ENCODE data around the gene NDFIP2. TPM values are rescaled to one million over a fixed set of nuclear protein-coding genes. Genes with fewer than 3 reads are reported as not detected.
A peak's percentile ranks its signal among the peaks of the same experiment; 100 is the strongest.

NDFIP2 gene
- total and polyA plus RNA-seq, 2 donors (not counting 3 experiments of a cell fraction or from before 2014, with no cell fraction given) = 7.9 to 18.5 TPM

- H3K4me3 ChIP-seq (replicated peaks in 1 of 3; ENCODE audit: insufficient read depth in 1 of 3, low read depth in 1 of 3, low read length in 3 of 3) = no peak overlapping the region
- no peak overlapping the region for H3K27ac ChIP-seq (ENCODE audit: insufficient read depth, low read depth, low read length)
- TF ChIP-seq POLR2AphosphoS5 (IDR thresholded peaks at IDR 0.05; ENCODE audit: insufficient read depth, low read depth, low read length) (no peak), FOS (IDR thresholded peaks at IDR 0.05; ENCODE audit: borderline replicate concordance, insufficient read depth, low read length) (no peak), EZH2 (IDR thresholded peaks at IDR 0.05; ENCODE audit: borderline replicate concordance, low read depth, low read length, severe bottlenecking) (no peak)
- TF ChIP-seq, protein P1, sequence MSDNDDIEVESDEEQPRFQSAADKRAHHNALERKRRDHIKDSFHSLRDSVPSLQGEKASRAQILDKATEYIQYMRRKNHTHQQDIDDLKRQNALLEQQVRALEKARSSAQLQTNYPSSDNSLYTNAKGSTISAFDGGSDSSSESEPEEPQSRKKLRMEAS (IDR thresholded peaks at IDR 0.05; ENCODE audit: insufficient read depth, insufficient read length) = no peak
- no TSS peak for BruUV-seq (replicated peaks)
- no peaks in the 10 kb centered on the region for H3K9me3 ChIP-seq (replicated peaks; ENCODE audit: control insufficient read depth, insufficient read depth, low read length)
- H3K9ac ChIP-seq (replicated peaks; ENCODE audit: extremely low read depth, insufficient read depth, low read length) = no peak overlapping the region
- no peaks in the 10 kb centered on the region for H4K20me1 ChIP-seq (replicated peaks; ENCODE audit: control insufficient read depth, extremely low read depth, insufficient read depth, low read length)
- no peak for FAIRE-seq
- POLR2A ChIA-PET = no interaction called here
- H3K4me1 ChIP-seq (ENCODE audit: control insufficient read depth, extremely low read depth, insufficient read depth, low read length) = no peaks in the 10 kb centered on the region
- no peak overlapping the region for H2AFZ ChIP-seq (ENCODE audit: low read depth, low read length)
- dilution Hi-C loops (cut with MboI; ENCODE audit: extremely low pct_ligation_motif_present, low sequenced_read_pairs) = no loop called here
- no peaks in the 10 kb centered on the region for H3K79me2 ChIP-seq (ENCODE audit: control insufficient read depth, insufficient read depth, low read length)
- intact Hi-C loops (cut with micrococcal nuclease) = no loop called here
- DNase-seq (ENCODE audit: low read depth, low spot score) = no peak
- H3K4me2 ChIP-seq (ENCODE audit: insufficient read depth, low read length) = no peak overlapping the region
- H3K27me3 ChIP-seq (ENCODE audit: control insufficient read depth in 2 of 2, insufficient read depth in 2 of 2, low read length in 2 of 2) = no peaks in the 10 kb centered on the region
- H3K36me3 ChIP-seq (ENCODE audit: control insufficient read depth in 2 of 2, extremely low read depth in 1 of 2, insufficient read depth in 2 of 2, low read length in 2 of 2) = no peaks in the 10 kb centered on the region
- CTCF ChIA-PET = no interaction called here
- H3K9me1 ChIP-seq (replicated peaks; ENCODE audit: control insufficient read depth, extremely low read depth, insufficient read depth, low read length) = no peaks in the 10 kb centered on the region
Measured at GRCh38 chr13:79602936-79603335, 122.0 kb downstream of the NDFIP2 start.

- H3K9ac ChIP-seq (replicated peaks; ENCODE audit: extremely low read depth, insufficient read depth, low read length) = no peak overlapping the region
- H3K36me3 ChIP-seq (ENCODE audit: control insufficient read depth in 2 of 2, extremely low read depth in 1 of 2, insufficient read depth in 2 of 2, low read length in 2 of 2) = no peaks in the 10 kb centered on the region
- dilution Hi-C loops (cut with MboI; ENCODE audit: extremely low pct_ligation_motif_present, low sequenced_read_pairs) (no loop called here), intact Hi-C loops (cut with micrococcal nuclease) (no loop called here)
- TF ChIP-seq JUN (IDR thresholded peaks at IDR 0.05; ENCODE audit: borderline replicate concordance, insufficient read depth, insufficient read length, low read depth) = no peak
- TF ChIP-seq FOS (IDR thresholded peaks at IDR 0.05; ENCODE audit: borderline replicate concordance, insufficient read depth, low read length) = no peak
- no peak for TF ChIP-seq POLR2A (IDR thresholded peaks at IDR 0.05; ENCODE audit: low read depth, low read length)
- TF ChIP-seq, protein P1 (IDR thresholded peaks at IDR 0.05; ENCODE audit: insufficient read depth, insufficient read length) = no peak
- H3K9me1 ChIP-seq (replicated peaks; ENCODE audit: control insufficient read depth, extremely low read depth, insufficient read depth, low read length) = no peaks in the 10 kb centered on the region
- H3K27ac ChIP-seq (ENCODE audit: insufficient read depth, low read depth, low read length) = no peak overlapping the region
- H3K27me3 ChIP-seq (ENCODE audit: control insufficient read depth in 2 of 2, insufficient read depth in 2 of 2, low read length in 2 of 2) = no peaks in the 10 kb centered on the region
- H3K4me3 ChIP-seq (replicated peaks in 1 of 3; ENCODE audit: insufficient read depth in 1 of 3, low read depth in 1 of 3, low read length in 3 of 3) = no peak overlapping the region
- H2AFZ ChIP-seq (ENCODE audit: low read depth, low read length) = no peak overlapping the region
- no peaks in the 10 kb centered on the region for H3K9me3 ChIP-seq (replicated peaks; ENCODE audit: control insufficient read depth, insufficient read depth, low read length)
- CTCF ChIA-PET = interaction anchor here (1.0 to 1.5 kb wide), 2 partner anchors 8 to 180 kb away, joined by 4 read pairs; no protein-coding TSS in a partner anchor
- FAIRE-seq = no peak
- no peaks in the 10 kb centered on the region for H3K4me1 ChIP-seq (ENCODE audit: control insufficient read depth, extremely low read depth, insufficient read depth, low read length)
- peak; percentile 1 for DNase-seq (ENCODE audit: low read depth, low spot score)
- no TSS peak for BruUV-seq (replicated peaks)
- H4K20me1 ChIP-seq (replicated peaks; ENCODE audit: control insufficient read depth, extremely low read depth, insufficient read depth, low read length) = no peaks in the 10 kb centered on the region
- no peak overlapping the region for H3K4me2 ChIP-seq (ENCODE audit: insufficient read depth, low read length)
- no peaks in the 10 kb centered on the region for H3K79me2 ChIP-seq (ENCODE audit: control insufficient read depth, insufficient read depth, low read length)
- POLR2A ChIA-PET = no interaction called here
Measured at GRCh38 chr13:79604752-79605151, 123.8 kb downstream of the NDFIP2 start.

Other genes starting within 250 kb of the NDFIP2 start
- 43.7 and 54.3 TPM in 2 replicates for gene RBM26, start 74.9 kb upstream of the NDFIP2 start, total RNA-seq
- gene RBM26, start 74.9 kb upstream of the NDFIP2 start, polyA plus RNA-seq = 10.8 and 14.8 TPM in 2 replicates

Measured in endothelial cell of umbilical vein (primary cell).